HG02623 (cell line): ENCODE data around the gene RINL.
"Not testable (repeated sequence)": the region's sequence is repeated elsewhere in the genome, so short reads cannot be mapped to it uniquely, and the experiment has no call there.

ENCODE experiments used
- ATAC-seq: cut with Tn5 transposase; IDR thresholded peaks from one replicate; pipeline ENCODE4 v1.9.1; 2021; ENCODE audit warnings: moderate library complexity; ENCODE audit not compliant: unreplicated experiment

Gene RINL

DNA sequence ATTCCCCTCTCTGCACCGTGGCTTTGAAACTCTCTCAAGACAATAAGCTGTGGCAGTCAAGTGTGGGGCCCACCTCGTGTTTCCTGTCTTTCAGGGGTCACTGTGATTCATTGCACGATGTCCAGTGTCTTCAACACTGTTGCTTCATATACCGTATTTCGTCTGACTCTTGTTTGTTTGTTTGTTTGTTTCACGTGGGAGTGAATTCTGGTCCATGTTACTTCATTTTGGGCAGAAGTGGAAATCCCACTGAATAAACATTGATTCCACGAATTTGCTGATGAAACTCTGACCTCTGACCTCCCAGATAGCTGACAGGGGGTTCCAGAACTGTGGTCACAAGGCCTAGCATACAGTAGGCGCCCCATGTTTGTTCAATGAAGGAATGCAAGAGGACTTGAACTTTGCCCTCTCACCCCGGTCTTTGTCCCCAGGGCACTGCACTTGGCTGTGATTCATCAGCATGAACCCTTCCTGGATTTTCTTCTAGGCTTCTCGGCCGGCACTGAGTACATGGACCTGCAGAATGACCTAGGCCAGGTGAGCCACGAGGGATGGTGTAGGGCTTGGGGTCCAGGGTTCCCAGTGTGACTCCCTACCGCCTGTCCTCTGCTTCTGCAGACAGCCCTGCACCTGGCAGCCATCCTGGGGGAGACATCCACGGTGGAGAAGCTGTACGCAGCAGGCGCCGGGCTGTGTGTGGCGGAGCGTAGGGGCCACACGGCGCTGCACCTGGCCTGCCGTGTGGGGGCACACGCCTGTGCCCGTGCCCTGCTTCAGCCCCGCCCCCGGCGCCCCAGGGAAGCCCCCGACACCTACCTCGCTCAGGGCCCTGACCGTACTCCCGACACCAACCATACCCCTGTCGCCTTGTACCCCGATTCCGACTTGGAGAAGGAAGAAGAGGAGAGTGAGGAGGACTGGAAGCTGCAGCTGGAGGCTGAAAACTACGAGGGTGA, 26.8 kb upstream of the RINL start:
- ATAC-seq = no peak

DNA sequence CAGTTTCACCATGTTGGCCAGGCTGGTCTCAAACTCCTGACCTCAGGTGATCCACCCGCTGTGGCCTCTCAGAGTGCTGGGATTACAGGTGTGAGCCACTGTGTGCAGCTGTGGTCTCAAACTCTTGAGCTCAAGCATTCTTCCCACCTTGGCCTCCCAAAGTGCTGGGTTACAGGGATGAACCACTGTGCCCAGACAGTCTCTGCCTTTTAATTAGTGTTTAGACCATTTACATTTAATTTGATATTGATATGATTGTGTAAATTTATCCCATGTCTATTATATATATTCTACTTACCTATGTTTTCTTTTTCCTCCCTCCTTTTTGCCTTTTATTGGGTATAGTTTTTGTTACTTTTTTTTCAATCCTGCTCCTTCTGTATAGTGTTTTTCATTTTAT, 23.6 kb upstream of the RINL start:
- no peak for ATAC-seq

- ATAC-seq = no peak
These were observed 22.7 kb upstream of the RINL start for GRCh38 chr19:38900743-38901190.

DNA sequence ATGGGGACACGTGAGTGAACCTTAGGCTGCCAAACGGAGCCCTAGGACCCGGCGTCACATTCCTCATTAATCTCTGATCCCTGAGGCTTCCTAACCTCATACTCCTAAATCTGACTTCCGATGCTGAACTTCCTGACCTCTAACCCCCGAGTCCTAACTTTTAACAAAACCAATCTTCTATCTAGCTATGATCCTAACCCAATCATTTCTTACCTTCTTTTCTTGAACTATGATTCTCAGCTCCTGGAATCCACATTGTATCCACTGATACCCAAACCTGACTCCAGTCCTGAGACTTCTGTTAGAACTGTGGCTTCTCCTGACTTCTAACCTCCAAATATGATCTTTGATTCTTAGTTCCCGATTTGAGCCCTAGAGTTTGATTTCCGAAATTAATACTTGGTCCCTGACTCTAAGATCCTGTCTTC, 22.1 kb upstream of the RINL start:
- ATAC-seq = no peak

GRCh38 chr19:38899447-38900201, 21.5 kb upstream of the RINL start, which contains the start of the genes NFKBIB and SIRT2:
TSS of gene NFKBIB (plus strand) at chr19:38899969. CDS start at chr19:38900033, 64 bp downstream.
TSS of gene SIRT2 (minus strand) at chr19:38899618. CDS start at chr19:38899521, 97 bp downstream.
- ATAC-seq = peak; percentile 93

- ATAC-seq = no peak
These were observed 20.8 kb upstream of the RINL start for GRCh38 chr19:38898788-38899446.

GRCh38 chr19:38894968-38895367, 16.9 kb upstream of the RINL start:
- no peak for ATAC-seq

- ATAC-seq = no peak
These were observed 15.3 kb upstream of the RINL start for GRCh38 chr19:38893341-38893771.

DNA sequence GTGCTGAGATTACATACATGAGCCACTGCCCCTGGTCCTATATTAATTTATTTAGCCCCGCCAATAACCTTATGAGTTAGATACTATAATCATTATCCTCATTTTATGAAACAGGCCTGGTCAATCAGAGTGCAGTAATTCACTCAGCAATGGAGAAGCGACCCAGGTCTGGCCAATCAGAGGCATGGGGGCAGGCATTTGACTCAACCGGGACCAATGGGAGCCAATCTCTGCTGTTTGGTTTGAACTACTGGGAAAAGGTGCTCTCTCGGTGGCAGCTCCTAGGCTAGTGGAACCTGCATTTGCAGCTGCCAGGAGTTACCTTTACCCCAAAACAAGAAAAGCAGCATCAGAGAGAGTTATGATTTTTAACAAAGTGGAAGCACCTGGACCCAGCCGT, 14.8 kb upstream of the RINL start:
- ATAC-seq = no peak

GRCh38 chr19:38891771-38892170, 13.7 kb upstream of the RINL start:
- no peak for ATAC-seq

GRCh38 chr19:38890686-38891085, 12.6 kb upstream of the RINL start:
- ATAC-seq = no peak

DNA sequence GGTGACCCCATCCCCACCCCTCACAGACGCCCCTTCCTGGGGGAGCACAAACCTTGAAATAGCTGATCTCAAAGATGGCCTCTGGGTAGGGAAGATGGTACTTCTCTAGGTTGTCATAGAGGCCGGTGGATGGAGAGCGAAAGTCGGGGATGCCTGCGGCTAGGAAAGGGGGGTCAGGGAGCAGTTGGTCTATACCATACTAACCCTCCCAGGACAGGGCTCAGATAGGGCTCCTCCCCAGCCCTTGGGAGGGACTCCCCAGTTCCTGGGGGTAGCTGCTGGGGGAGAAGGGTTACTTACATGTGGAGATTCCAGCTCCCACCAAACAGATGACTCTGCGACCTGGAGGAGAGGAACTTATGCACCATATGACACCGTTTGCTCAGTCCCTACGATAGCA, 11.7 kb upstream of the RINL start:
- ATAC-seq = no peak

DNA sequence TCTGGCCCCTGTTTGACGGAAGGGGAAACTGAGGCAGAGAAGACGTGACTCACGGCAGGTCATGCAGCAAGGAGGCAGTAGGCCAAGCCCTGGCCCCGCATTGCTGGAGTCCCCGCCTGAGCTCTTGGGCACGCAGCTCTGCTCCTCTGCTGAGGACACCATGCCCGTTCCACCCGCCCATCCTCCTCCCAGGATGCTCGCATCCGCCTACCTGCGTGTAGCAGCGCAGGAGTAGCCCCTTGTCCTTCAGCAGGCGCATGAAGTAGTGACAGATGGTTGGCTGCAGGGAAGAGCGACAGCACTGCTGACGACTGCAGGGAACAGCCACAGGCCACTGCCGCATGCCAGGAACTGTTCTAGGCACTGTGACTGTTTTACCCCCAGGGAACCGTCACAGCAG, 10.8 kb upstream of the RINL start:
- no peak for ATAC-seq

DNA sequence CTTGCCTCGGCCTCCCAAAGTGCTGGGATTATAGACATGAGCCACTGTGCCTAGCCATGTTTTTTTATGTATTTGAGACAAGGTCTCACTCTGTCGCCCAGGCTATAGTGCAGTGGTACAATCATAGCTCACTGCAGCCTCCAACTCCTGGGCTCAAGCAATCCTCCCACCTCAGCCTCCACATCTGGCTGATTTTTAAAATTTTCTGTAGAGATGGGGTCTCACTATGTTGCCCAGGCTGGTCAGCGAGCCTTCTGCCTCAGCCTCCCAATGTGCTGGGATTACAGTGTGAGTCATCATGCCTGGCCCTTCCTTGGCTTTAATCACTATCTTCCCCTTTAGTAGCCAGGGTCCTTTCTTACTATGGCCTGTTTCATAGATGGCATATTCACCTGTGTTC, 6.6 kb upstream of the RINL start:
- not testable (repeated sequence) for ATAC-seq

DNA sequence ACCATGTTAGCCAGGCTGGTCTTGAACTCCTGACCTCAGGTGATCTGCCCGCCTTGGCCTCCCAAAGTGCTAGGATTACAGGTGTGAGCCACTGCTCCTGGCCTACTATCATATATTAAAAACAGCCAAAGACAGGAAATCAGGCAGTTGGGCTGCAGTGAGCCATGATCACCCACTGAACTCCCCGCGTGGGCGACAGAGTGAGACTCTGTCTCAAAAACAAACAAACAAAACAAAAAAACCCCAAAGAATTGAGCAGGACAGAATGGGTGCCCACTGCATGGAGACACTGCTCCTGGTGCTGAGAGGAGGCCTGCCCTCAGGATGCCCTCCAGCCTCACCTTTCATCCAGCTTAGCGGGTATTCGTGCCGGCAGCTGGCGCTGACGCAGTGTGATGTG, 5.2 kb upstream of the RINL start:
- no peak for ATAC-seq

DNA sequence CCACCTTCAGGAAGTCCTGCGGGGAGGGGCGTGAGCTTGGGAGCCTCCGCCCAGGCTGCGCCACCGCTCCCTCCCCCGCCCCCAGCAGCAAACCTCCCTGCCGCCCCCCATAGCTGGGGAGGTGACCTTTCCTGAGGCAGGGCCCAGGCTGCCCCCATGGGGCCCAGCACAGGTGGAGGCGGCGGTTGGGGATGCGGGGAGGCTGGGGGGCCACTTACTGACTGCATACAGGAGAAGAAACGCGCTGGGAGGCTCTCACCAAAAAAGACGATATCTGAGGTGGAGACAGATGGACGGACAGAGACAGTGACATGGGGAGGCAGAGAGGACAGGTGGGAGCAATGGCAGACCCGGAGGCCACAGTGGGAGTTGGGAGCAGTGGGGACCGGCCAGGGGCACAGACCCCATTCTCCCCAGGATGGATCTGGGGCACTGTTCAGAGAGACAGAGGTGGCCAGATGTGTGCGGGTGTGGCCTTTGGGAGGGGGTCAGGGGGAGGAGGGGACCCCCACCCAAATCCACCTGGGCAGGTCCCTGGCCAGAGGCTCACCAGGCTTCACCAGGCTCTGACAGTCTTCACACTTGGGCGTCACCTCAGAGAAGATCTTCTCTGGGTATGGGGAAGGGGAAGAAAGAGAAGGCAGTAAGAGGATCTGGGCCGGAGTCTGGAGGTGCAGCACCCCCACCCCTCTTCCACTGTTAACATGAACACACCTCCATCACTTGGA, 3.0 kb upstream of the RINL start:
- no peak for ATAC-seq

- no peak for ATAC-seq
These were observed 2.2 kb upstream of the RINL start for GRCh38 chr19:38880076-38880881.

DNA sequence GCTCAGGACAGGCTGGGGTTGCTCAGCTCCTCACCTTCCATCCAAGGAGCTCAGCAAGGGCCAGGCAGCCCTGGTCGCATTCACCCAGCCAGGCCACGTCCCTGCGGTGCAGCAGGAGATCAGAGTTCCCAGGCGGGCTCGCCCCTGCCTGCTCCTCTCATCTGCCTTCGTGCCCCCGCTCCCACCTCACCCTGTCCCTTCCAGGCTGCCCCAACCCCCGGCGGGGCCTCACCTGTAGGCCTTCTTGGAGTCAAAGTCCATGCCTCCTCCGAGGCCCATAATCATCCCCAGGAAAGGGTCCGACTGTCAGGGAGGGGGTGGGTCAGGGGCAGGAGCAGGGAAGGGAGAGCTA, 1.3 kb upstream of the RINL start:
- ATAC-seq = no peak

DNA sequence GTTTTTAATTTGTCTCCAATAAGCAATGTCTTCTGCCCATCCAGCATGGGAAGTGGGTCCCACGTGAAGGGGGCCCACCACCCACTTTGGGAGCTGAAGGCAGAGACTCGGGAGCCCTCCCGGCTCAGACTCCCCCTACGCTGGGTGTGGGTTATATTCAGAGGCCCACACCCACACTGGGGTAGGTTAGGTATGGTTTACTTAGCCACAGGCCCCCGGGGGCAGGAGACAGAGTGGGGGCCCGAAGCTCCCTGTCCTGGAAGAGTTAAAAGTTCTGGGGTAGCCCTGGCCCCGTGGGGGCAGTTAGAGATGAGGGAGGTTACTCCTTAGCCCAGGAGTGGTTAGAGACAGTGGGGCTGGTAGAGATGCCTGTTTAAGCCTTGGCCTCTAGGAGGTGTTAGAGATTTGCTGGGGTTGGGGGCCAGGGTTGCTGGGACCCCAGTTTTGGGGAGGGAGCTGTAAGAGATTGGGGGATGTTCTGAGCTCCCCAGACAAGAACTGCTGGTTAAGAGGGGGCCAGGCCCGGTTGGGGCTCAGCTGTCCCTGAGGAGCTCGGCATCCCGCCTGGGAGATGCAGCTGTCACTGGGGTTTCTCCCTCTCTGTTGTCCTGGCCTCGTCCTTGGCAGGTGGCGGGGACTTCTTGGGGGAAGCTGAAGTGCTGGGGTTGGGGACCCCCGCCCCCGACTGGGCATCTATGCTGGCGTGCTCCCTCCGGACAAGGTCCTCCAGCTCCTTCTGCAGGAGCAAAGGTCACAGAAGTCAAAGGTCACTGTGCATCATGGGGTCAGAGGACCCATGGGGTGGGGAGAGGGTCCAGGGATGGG, 712 bp upstream of the RINL start:
- ATAC-seq = no peak
